ENCODE data around the gene NLRC5. TPM values are rescaled to one million over a fixed set of nuclear protein-coding genes. Genes with fewer than 3 reads are reported as not detected.

The NLRC5 gene
- total RNA-seq, 4 donors from 2014 or later = 20.6 to 189 (median 43.2) TPM

- TF ChIP-seq CTCF (IDR thresholded peaks at IDR 0.05) = no peak
- ATAC-seq (ENCODE audit: low FRiP score) (no peak), DNase-seq (ENCODE audit: low spot score) (no peak)
These were observed 123.7 kb downstream of the NLRC5 start for GRCh38 chr16:57113042-57113453.

GRCh38 chr16:57113664-57114063 lies 124.3 kb downstream of the NLRC5 start:
- DNase-seq (ENCODE audit: low spot score) (no peak), ATAC-seq (ENCODE audit: low FRiP score) (no peak)
- no peak for TF ChIP-seq CTCF (IDR thresholded peaks at IDR 0.05)

- DNase-seq (ENCODE audit: low spot score) (no peak), ATAC-seq (ENCODE audit: low FRiP score) (peak; percentile 24)
- TF ChIP-seq CTCF (IDR thresholded peaks at IDR 0.05) = no peak
These were observed 125.8 kb downstream of the NLRC5 start for GRCh38 chr16:57115168-57115513.

- DNase-seq (ENCODE audit: low spot score) (no peak), ATAC-seq (ENCODE audit: low FRiP score) (peak; percentile 10)
These were observed 126.3 kb downstream of the NLRC5 start for GRCh38 chr16:57115514-57116182.

GRCh38 chr16:57118461-57119084 lies 129.2 kb downstream of the NLRC5 start:
- no peak for TF ChIP-seq CTCF (IDR thresholded peaks at IDR 0.05)
- ATAC-seq (ENCODE audit: low FRiP score) (no peak), DNase-seq (ENCODE audit: low spot score) (no peak)

More at GRCh38 chr16:57115514-57116182, 126.3 kb downstream of the NLRC5 start:
- TF ChIP-seq CTCF (IDR thresholded peaks at IDR 0.05) = no peak

- ATAC-seq (ENCODE audit: low FRiP score) = no peak
- no peak for DNase-seq (ENCODE audit: low spot score)
- TF ChIP-seq CTCF (IDR thresholded peaks at IDR 0.05) = no peak
These were observed 134.0 kb downstream of the NLRC5 start for GRCh38 chr16:57123216-57123973.

Data from omental fat pad (tissue), 4 donors.